Esophagus squamous epithelium (tissue), 5 donors: ENCODE results near the gene SRGAP2C. TPM values are rescaled to one million over a fixed set of nuclear protein-coding genes. Genes with fewer than 3 reads are reported as not detected.
"Not testable (repeated sequence)": the region's sequence is repeated elsewhere in the genome, so short reads cannot be mapped to it uniquely, and the experiment has no call there.

Experiments
- DNase-seq: peaks from one replicate; lab custom pipeline; 2025; lab: John Stamatoyannopoulos, UW
- H3K27ac ChIP-seq, 4 donors: fragments of 200-600 bp; sonication (generic); one replicate each; pipeline ENCODE4 v1.5.1; 2016 to 2019; ENCODE audit warnings: mild to moderate bottlenecking in 1 of 4
- H3K27me3 ChIP-seq, 4 donors: fragments of 200-600 bp; sonication (generic); 1 replicate in 3 of 4; 2 replicates in 1 of 4; pipeline versions ENCODE4 v1.5.1 to v1.6.0; 2017 to 2021; ENCODE audit warnings: antibody characterized with exemption in 1 of 4
- H3K36me3 ChIP-seq, 3 donors: fragments of 200-600 bp; sonication (generic); one replicate each; pipeline ENCODE4 v1.5.1; 2016 to 2019
- H3K4me1 ChIP-seq, 3 donors: fragments of 200-600 bp; sonication (generic); one replicate each; pipeline ENCODE4 v1.5.1; 2017 to 2019
- H3K4me3 ChIP-seq, 4 donors: fragments of 200-600 bp; sonication (generic); 1 replicate in 3 of 4; 2 replicates in 1 of 4; pipeline ENCODE4 v1.5.1; 2016 to 2019; ENCODE audit warnings: mild to moderate bottlenecking in 2 of 4, moderate library complexity in 1 of 4
- H3K9me3 ChIP-seq, 3 donors: fragments of 200-600 bp; sonication (generic); one replicate each; pipeline ENCODE4 v1.5.1; 2016 to 2019
- WGBS, 2 donors: methylation state at CpG; one replicate each; pipeline ENCODE4 v1.1.5; 2018; 5-methylcytosine and 5-hydroxymethylcytosine counted together
- intact Hi-C: fragments of 100-400 bp; cut with DNase I; formaldehyde crosslinking; loops from one replicate; pipeline ENCODE4 v1.15.0; 2022
- total RNA-seq, 4 donors: library from RNA; depleted of rRNA; stranded (reverse); fragments of >200 nt; gene quantifications; one replicate each; pipeline ENCODE4 v1.1.0, GENCODE V29; 2016
- donor health status: DM: yes; HTN: yes; CAD: no.

Gene SRGAP2C
- total RNA-seq, 4 donors from 2014 or later, result 5.4 to 16.8 (median 12.0) TPM

DNA sequence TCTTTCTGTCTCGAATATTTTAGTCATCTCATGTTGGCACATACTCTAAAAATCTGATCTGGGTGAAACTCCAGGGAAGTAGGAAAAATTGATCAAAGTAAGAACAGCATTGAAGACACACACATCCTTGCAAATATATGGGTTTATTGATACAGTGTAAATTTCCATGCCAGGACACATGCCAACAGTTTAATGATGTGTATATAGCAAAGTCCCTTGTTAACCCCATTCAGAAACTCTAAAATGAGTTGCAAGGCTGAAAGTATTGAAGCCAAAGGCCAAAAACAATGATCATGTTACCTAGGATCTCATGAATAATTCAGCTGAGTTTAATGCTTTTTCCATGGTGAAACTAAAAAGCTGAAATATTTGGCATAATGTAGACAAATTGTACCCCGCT is 61.6 kb downstream of the SRGAP2C start:
- H3K27ac ChIP-seq, intact Hi-C loops, H3K4me3 ChIP-seq, H3K4me1 ChIP-seq, H3K9me3 ChIP-seq, H3K27me3 ChIP-seq, H3K36me3 ChIP-seq, DNase-seq: not testable (repeated sequence)
- no CpG with 5 or more reads among the region's 2 CpGs for WGBS, 2 donors

DNA sequence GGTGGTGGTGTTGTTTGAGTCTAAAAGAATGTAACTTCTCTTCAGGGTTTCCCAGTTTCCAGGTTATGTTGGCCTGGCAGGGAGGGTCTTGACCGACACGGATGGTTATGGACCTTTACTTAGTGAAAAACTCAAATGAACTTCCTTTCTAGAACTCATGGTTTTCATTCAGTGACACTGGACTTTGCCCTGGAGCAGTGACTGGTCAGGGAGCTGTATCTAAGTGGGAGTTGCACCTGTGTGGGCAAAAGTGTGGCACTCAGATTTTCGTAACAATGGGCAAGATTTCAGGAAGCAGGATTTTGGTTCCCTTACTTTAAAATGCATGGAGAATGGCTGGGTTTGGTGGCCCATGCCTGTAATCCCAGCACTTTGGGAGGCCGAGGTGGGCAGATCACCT is 67.9 kb downstream of the SRGAP2C start:
- H3K4me1 ChIP-seq, H3K27me3 ChIP-seq, H3K36me3 ChIP-seq, H3K27ac ChIP-seq, DNase-seq, H3K4me3 ChIP-seq, intact Hi-C loops, H3K9me3 ChIP-seq: not testable (repeated sequence)
- no CpG with 5 or more reads among the region's 4 CpGs for WGBS, 2 donors

DNA sequence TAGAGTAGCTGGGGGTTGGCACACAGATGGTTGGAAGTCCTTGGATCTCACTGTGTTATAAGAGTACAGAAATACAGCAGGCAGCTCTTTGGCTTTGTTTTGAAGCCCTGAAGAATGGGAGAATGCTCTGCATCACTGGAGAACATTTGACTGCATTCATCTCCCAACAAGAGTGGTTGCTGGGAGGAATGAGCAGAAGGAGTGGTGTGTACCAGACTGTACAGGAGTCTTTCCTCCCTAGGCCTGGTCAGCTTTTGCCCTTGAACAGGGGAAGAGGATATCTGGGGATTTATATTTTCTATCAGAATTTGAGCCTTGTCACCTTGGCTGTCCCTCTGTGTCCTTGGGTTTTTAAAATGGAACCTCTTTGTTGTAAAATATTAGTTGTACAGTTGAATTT is 69.8 kb downstream of the SRGAP2C start:
- H3K36me3 ChIP-seq, H3K27ac ChIP-seq, intact Hi-C loops, H3K4me3 ChIP-seq, H3K4me1 ChIP-seq, DNase-seq, H3K27me3 ChIP-seq, H3K9me3 ChIP-seq: not testable (repeated sequence)

DNA sequence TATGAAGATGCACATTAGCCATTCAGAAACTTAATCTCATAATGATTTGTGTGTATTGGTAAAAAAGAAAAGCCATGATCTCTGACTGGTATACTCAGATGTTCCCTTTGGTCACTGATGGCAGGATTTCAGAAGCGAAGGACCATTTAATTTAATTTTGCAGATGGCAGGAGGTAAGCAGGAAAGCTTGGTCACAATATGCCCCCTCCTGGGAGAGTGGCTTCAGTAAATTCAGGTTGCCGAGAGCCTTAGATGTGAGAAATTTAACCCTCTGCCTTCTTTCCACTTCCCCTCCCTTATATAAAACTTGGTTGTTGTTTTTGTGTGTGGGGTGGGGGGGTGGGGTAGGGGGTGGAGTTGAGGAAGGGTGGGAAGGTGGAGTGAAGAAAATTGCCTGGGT is 72.9 kb downstream of the SRGAP2C start:
- intact Hi-C loops, DNase-seq: not testable (repeated sequence)
- WGBS, 2 donors, result no CpG with 5 or more reads among the region's 2 CpGs

DNA sequence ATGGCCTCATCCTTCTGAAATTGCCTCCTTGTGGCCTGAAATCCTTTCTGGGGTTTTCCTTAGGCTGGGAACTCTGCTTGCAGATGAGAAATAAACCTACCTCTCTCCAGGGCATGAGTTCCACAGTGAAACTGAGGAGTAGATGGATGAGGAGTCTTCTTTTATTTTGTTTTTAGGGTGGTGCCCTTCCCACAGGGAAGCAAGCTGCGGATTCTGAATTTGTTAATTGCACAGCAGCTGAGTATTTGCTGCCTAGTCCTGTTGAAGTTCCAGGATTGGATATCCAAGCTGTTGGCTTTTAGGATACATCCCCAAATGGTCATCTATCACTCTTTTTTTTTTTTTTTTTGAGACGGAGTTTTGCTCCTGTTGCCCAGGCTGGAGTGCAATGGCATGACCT is 73.4 kb downstream of the SRGAP2C start:
- intact Hi-C loops, H3K4me1 ChIP-seq, H3K27ac ChIP-seq, H3K4me3 ChIP-seq, DNase-seq, H3K27me3 ChIP-seq, H3K36me3 ChIP-seq, H3K9me3 ChIP-seq: not testable (repeated sequence)
- WGBS, 2 donors, result no CpG with 5 or more reads among the region's 2 CpGs

More for the DNA sequence above, 72.9 kb downstream of the SRGAP2C start:
- not testable (repeated sequence) for H3K4me1 ChIP-seq, H3K4me3 ChIP-seq, H3K27ac ChIP-seq, H3K9me3 ChIP-seq, H3K27me3 ChIP-seq, H3K36me3 ChIP-seq

DNA sequence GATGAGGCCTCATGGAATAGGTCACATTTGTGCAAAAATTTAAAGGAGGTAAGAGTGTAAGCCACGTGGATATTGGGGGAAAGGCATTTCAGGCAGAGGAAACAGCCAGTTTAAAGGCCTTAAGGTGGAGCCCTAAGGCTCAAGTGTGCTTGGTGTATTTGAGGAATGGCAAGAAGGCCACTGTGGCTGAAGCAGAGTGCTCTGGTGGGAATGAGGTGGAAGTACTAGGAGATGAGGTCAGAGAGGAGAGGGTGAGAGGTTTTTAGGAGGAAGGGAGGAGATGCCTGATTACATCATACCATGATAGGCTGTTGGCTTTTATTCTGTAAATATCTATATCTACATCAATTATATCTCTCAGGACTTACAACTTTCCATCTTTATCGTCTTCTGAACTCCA is 75.4 kb downstream of the SRGAP2C start:
- intact Hi-C loops, H3K27me3 ChIP-seq, H3K4me1 ChIP-seq, H3K9me3 ChIP-seq, H3K27ac ChIP-seq, DNase-seq, H3K36me3 ChIP-seq, H3K4me3 ChIP-seq: not testable (repeated sequence)
- WGBS, 2 donors, result 77% methylated on average over 2 of the region's 2 CpGs; no CpG with 5 or more reads in 1 of the 2 donors

DNA sequence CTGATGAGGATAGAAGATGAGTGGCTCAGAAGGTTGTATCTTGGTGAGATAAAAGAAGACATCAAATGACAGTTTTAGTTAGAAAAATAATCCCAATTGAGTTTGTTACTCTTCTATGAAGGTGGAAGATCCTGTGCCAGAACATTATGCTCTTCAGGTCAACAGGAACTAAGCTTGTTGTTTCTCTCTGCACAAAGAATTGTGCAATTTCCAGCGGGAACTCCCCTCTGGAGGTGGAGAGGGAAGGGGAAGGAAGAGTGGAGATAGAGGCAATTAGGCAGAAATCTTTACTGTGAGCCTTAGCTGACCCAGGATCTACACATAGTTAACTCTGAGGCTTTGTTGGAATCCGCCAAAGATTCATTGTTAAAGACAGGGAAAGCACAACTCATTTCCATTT is 77.4 kb downstream of the SRGAP2C start:
- intact Hi-C loops, H3K36me3 ChIP-seq, H3K4me3 ChIP-seq, DNase-seq, H3K9me3 ChIP-seq, H3K27ac ChIP-seq, H3K4me1 ChIP-seq, H3K27me3 ChIP-seq: not testable (repeated sequence)
- WGBS, 2 donors, result no CpG with 5 or more reads among the region's 2 CpGs

DNA sequence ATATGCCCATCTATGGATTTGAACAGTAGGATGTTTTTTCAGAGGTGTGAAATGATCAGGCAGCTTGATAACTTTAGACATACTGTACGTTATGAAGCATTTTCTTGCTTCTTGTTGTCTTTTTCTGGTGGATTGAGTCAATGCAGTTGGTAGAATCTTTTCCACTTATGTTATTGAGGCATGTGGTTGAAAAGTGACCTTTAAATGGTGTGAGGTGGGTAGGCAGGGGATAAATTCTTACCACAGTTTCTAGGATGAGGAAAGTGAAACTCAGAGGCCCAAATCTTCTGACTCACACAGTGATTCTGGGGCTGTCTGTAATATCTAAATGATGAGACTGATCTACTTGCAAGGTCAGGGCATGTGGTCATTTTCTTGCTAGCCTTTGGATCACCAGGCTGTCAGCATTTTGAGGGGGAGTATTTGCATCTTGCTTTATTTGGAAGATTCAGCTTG is 79.0 kb downstream of the SRGAP2C start:
- H3K36me3 ChIP-seq, H3K27me3 ChIP-seq, DNase-seq, H3K4me3 ChIP-seq, intact Hi-C loops, H3K4me1 ChIP-seq, H3K9me3 ChIP-seq, H3K27ac ChIP-seq: not testable (repeated sequence)
- 40% methylated on average over 1 of the region's 1 CpG; no CpG with 5 or more reads in 1 of the 2 donors for WGBS, 2 donors

DNA sequence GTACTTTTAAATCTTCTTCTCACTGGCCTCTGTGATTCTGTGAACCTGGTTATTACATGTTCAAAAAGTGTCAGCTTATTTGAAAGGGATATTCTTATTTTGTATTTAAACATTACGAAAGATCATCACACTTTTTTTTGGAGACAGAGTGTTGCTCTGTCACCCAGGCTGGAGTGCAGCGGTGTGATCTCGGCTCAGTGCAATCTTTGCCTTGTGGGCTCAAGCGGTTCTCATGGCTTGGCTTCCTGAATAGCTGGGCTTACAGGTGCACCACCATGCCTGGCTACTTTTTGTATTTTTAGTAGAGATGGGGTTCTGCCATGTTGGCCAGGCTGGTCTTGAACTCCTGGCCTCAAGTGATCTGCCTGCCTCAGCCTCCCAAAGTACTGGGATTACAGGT is 82.3 kb downstream of the SRGAP2C start:
- WGBS, 2 donors, result no CpG with 5 or more reads among the region's 4 CpGs
- H3K27me3 ChIP-seq, H3K27ac ChIP-seq, H3K36me3 ChIP-seq, intact Hi-C loops, DNase-seq, H3K4me3 ChIP-seq, H3K4me1 ChIP-seq, H3K9me3 ChIP-seq: not testable (repeated sequence)

DNA sequence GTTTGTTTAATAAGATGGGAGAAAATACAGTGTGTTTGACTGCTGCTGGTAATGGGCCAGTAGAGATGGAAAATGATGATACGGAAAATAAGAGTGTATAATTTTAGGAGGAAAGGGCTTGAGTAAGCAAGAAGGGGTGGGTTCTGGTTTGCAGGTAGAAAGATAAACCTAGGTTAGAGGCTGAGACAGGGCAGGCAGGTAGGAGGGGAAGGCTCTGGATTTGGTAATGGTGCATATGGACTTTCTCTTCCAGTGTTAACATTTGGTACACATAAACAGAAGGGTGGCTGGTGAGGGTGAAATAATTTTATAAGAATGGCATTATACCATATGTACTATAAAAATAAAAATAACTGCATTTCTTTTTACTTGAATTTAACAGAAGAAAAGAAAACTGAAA is 84.5 kb downstream of the SRGAP2C start:
- H3K9me3 ChIP-seq, H3K4me1 ChIP-seq, H3K27ac ChIP-seq, H3K4me3 ChIP-seq, H3K27me3 ChIP-seq, intact Hi-C loops, H3K36me3 ChIP-seq, DNase-seq: not testable (repeated sequence)
- WGBS, 2 donors, result no CpG with 5 or more reads among the region's 1 CpG

DNA sequence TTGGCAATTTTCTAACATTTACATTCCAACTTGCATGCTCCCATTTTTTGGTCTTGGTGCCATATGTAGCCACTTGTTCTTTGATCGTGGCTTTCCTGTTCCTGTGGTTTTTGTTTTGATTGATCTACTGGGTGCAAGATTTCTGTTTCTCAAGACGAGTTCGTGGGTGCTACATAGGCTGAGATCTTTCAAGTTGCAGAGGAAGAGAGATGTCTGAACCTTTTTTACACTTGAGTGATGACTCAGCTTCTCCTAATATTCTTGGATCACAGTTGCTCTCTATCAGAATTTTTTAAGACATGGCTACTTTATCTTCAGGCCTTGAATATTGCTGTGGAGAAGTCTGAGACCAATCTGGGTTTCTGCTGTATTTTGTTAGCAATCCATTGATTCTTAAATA is 85.2 kb downstream of the SRGAP2C start:
- H3K36me3 ChIP-seq, H3K27ac ChIP-seq, H3K4me1 ChIP-seq, H3K9me3 ChIP-seq, DNase-seq, H3K4me3 ChIP-seq, H3K27me3 ChIP-seq, intact Hi-C loops: not testable (repeated sequence)
- WGBS, 2 donors, result 0% methylated on average over 1 of the region's 3 CpGs; no CpG with 5 or more reads in 1 of the 2 donors

DNA sequence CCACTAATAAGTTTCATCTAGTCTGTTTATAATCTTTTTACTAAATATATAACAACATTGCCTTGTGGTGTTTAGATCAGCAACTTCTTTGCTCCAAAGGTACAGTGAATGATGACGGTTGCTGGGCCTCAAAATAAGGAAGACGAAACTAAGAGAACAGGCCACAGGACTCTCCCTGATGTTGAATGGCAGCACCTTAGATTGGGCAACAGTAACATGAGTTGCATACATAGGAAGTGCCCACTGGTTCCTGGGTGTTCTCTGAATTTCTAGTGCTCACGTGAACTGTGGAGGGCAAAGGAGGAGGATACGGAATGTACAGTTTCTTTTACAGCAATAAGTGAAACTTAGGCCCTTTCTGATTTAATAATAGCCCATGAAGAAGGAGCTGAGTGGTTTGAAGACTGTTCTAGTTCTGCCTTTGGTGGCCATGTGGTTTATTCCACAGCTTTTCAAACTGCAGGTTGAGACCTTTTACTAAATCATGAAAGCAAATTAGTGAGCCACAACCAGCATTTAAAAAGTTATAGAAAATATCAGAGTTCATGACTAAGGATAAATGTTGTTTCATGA is 86.5 kb downstream of the SRGAP2C start:
- H3K27me3 ChIP-seq, H3K9me3 ChIP-seq, DNase-seq, intact Hi-C loops, H3K4me3 ChIP-seq, H3K4me1 ChIP-seq, H3K36me3 ChIP-seq, H3K27ac ChIP-seq: not testable (repeated sequence)
- 90 to 100% methylated on average over 1 to 2 of the region's 4 CpGs for WGBS, 2 donors

DNA sequence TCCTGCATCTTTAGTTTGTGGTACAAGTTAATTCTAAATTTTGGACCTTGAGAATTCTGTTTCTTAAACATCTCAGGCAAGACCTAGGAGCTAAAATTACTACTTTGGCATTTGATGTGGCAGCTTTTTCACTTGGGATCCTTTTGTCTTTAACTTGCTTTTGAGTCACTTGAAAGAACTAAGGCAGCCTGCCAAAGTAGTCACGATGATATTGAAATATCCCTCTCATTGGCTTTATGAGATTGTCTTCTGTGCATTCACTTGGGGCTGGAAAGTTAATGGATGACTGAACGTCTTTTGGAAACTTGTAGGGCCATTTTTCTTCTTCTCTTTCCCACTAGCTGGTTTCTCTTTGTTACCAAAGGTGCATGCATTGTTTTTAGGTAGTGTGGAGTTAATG is 90.7 kb downstream of the SRGAP2C start:
- H3K27me3 ChIP-seq, H3K4me3 ChIP-seq, H3K4me1 ChIP-seq, H3K27ac ChIP-seq, H3K9me3 ChIP-seq, intact Hi-C loops, DNase-seq, H3K36me3 ChIP-seq: not testable (repeated sequence)
- 35% methylated on average over 2 of the region's 2 CpGs for WGBS, 2 donors

DNA sequence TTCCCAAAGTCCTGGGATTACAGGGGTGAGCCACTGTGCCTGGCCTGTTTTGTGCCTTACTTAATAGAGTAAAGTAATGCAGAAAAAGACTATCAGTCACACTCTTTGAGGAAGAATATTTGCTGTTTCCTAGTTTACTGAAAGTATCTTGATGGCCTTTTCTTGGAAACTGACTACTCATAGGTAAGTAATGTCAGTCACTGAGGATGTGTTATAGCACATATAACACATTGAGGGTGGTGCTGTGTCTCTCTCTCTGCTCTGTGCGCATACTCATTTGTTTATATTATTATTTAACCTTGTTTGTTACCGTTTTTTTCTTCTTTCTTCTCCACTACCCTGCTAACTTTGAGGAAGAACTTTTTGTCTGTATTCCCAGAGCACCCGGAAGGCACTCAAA is 93.4 kb downstream of the SRGAP2C start:
- WGBS, 2 donors, result no CpG with 5 or more reads among the region's 3 CpGs
- H3K4me1 ChIP-seq, H3K36me3 ChIP-seq, H3K27ac ChIP-seq, DNase-seq, H3K27me3 ChIP-seq, H3K4me3 ChIP-seq, H3K9me3 ChIP-seq, intact Hi-C loops: not testable (repeated sequence)
